NOMO-1 treated with dmso at 0.1 percent for 144 hours (cell line): ENCODE data around the gene GNAQ.

Source experiments
- DNase-seq: peaks from one replicate; lab custom pipeline; 2025; ENCODE audit not compliant: unreplicated experiment; lab: John Stamatoyannopoulos, UW

Gene GNAQ

DNA sequence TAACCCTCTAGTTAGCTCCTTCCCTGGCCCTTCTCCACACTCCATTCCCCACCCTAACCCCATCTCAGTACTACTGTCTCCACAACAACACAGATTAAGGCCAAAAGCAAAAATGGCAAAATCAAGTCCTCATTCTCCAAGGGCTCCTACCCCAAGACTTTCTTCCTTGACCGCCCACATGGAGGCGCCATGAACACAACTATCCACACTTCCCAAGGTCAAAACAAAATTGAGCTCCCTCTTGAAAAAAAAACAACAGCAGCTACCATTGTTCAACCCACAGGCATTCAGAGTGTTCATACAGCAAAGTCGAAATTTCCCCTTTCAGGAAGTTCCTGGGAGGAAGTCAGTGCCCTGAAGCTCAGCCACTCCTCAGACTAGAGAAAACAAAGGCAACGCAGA is 54.4 kb downstream of the GNAQ start:
- DNase-seq = peak; percentile 47

DNA sequence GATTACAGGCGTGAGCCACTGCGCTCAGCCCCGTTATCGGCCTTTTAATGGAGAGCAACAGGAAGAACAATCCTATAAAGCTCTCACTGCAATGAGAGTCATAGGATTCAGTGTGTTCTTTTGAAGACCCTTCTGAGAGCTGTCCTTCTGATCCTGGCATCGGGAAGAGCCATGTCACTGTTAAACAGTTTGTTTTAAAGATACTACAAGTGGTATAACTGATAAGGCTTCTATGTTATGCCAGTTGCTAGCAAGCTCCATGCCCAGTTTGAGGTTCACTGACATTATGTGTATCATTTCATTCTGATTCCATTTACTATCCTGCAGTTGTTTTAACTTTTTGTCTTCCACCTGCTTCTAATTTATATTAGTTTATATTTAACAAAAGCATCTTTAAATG is 55.8 kb downstream of the GNAQ start:
- no peak for DNase-seq

DNA sequence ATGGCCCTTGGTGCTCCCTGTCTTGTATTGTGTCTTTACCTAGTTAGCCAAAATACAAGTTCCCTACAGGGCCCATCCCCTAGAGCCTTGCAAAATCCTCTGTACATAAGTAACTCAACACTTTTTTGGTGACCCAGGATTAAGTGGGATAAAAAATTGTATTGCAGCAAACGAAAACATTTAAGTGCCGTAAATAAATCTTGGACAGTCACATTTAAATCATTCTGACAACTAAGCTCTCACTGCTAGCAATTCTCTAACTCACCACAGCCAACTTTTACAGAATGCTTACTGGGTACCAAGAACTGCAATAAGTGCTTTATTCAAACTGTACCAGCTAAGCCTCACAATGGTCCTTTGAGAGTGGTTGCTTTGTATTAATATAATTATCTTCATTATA is 56.6 kb downstream of the GNAQ start:
- DNase-seq = no peak

DNA sequence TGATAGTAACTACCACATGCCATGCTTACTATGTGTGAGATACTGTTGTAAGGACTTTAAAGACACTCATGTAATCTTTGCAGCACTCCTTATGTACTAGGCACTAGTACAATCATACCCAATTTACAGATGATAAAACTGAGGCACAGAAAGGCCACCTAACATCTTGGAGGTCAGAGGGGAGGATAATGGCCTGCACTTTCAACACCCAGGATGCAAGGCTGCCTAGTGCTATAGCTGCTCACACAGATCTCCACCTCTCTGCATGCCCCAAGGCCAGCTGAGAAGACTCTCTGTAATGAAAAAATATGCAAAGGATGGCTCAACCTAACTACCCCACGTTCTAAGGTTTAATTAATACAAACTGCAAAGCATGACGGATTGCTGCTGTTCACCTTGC is 57.2 kb downstream of the GNAQ start:
- no peak for DNase-seq

DNA sequence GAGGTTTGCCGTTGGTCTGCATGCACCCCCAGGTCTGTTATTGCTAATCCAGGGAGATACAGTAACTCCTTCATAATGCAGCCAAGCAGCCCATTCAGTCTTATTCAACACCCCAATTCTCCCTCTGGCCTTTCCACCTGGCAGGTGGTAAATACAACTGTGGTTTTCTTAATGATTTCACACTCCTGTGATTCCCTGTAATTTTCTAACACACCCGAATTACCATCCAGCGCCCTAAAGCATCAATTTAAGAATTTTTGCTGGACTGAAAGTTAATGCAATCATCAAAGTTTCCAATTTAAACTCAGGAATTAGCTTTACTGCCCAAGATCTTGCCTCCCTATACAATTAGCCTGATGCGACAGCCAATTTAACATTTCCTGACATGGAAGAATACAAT is 62.5 kb downstream of the GNAQ start:
- DNase-seq = no peak

DNA sequence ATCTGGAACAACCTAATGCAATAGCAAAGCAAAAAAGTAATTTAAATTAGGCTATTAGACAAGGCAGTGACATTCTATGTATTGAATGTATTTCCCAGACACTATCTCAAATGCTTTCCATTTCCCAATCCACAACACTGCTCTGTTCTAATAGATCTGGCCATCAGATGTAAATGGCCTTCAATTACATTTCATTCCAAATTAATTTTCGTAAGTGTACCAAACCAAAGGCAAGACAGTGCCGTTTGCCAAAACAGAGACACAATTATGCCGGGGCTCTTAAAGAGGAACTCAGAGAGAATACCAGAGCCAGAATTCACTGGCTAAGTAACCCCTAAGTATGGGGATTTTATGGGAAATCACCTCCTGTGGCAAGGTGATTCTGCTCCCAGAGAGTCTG is 63.1 kb downstream of the GNAQ start:
- no peak for DNase-seq

DNA sequence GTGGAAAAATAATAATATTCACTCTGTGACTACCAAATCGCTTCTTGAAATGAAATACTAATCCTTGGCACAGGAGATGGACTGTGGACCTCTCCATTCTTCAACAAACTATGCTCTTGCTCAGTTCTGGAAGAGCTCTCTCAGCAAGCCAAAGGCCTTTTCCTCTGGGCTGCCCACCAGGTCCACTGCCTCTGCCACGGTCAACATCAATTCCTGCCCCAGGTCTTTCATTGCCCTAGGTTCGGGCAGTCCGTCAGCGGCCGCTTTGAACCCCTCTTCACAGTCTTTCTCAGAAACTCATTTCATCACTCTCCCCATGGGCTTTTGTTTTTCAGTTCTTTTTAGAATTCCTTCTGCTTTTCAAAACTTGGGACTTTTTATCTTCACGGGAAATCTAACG is 64.9 kb downstream of the GNAQ start:
- DNase-seq = no peak

DNA sequence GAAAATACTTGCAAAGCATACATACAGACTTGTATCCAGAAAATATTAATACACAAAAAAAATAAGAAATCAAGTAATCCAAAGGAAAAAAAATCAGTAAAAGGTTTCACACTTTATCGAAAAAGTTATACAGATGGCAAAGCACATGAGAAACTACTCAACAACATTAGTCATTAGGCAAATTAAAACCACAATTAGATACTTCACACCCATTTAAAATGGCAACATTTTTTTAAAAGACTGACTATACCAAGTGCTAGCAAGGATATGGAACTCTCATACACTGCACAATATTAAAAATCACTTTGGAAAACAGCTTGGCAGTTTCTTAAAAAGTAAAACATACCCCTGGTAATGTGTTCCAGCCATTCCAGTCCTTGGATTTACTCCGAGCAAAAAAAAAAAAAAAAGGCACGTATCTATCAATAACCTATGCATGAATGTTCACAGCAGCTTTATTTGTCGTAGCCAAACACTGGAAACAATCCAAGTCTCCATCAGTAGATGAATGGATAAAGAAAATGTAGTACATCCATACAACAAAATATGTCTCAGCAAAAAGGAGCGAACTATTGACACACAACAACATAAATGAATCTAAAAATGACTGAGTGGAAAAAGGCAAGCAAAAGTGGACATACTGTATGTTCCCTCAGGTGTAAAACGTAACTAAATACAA is 66.0 kb downstream of the GNAQ start:
- DNase-seq = no peak

DNA sequence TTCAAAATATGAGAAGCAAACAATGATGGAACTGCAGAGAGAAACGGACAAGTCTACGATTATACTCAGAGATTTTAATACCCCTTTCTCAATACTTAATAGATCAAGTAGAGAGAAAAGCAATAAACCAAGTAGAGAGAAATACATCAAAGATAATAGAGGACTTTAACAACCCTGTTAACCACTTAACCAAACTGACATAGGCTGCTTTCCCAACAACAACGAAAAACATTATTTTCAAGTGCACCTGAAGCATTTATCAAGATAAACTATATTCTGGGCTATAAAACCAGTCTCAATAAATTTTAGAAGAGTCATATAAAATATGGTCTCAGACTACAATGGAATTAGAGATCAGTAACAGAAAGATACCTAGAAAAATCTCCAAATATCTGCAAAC is 67.4 kb downstream of the GNAQ start:
- no peak for DNase-seq

DNA sequence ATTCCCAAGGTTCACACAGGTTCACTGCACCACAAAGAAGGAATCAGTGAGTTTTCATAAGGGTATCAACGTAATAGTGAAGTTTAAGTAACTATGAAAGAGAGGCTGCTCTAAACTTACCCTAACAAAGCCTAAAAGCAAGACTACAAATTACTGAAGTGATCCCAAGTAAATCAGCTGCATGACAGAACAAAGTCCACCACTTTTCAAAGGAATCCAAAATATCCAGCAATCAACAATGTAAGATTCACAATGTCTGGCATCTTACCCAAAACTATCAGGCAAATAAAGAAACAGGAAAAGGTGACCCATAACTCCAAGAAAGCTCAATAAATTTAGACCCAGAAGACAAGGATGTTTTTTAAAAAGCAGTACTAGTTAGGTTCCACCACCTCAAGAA is 70.1 kb downstream of the GNAQ start:
- no peak for DNase-seq

DNA sequence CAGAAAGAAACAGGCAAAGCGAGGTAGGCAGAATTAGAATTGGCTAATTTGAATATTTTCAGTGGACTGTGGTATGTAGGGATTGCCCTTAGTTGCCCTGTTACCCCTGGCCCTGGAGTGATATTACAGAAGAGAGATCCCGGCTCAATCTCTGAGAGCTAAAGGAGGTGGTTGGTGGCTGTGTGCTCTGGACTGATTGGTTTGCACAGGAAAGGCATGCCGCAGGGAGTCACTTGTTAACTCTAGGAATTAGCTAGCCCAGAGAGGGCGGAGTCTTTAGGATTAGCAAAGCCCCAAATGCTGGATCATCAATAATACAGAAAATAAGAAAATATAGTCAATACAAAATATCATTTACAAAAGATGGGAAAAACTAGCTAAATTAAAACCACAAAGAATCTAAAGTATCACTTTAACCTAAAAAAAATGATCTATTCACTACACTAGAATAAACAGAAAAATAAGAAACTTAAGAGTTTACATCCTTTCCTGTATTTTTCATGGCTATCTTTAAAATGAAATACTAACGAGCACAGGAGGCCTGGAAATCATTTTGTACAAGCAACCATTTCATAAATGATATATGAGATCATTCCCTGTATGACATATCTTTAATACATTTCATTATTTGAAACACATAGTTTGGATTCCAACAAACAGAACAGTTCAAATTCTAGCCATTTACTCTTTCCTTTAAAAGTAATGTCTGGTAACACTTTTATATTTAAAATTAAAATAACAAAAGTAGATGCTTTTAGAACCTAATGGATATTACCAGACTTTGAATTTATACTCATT is 71.1 kb downstream of the GNAQ start:
- no peak for DNase-seq

DNA sequence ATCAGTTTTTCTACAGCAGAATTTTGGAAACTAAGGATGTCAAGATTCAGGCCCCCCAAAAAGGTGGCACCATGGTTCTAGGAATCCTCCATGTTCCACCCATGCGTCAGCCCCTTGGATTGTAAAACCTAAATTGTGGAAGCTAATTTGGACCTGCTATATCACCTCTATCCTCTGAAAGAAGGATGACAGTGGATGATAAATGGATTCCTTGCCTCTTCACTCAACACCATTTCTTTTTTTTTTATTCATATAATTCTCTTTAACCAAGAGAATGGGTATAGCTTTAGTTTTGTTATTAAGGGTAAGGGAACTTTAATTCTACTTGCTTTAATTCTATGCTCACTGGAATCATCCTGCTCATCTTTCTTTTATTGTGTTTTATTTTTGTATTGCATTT is 71.8 kb downstream of the GNAQ start:
- no peak for DNase-seq

DNA sequence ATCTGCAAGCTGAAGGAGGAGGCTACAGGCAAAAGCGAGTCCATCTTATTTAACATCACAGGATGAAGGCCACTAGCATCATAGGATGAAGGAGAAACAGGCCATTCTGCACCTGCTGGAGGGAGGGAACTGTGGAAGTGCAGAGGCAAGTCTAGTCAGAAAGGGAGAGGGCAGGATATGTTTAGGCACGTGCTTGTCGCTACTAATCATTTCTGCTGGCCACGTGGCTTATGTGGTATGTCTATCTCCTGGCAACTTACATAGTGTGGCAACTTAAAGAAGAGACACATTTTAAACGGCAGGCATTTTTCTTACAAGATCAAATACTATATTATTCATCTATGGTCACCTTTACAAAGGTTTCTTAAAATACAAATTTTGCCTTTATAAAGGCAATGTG is 74.0 kb downstream of the GNAQ start:
- DNase-seq = no peak

DNA sequence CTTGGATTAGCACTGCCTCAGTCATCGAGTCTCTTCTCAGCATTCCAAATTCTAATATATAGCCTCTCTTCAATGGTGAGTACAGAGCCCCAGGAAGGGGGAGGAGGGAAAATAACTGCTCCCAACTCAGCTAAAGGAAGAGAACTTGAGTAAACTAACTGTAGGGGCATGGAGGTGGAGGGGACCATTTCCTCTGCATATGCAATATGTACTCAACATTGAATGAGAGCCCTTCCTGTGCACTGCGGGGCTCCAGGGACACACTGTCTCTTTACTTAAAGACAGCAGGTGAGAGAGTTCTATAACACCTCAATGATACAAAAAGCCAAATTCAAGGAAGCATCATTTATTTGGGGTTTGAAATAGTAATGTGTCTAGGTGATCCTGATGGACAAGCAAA is 75.1 kb downstream of the GNAQ start:
- DNase-seq = no peak

DNA sequence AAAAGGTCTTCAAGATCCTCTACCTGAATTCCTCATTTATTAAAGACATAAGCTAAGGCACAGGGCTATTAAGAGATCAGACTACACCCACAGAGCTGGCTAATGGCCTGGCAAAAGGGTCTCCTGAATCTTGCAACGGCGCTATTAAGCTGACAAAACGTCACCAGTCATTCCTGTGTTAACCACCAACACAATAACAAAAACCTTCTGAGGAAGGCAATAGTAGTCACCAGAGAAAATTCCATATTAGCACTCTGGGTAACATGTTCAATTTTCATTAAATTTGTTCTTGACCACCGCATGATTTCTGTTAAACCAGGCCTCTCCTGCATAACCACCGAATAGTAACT is 77.0 kb downstream of the GNAQ start:
- no peak for DNase-seq

DNA sequence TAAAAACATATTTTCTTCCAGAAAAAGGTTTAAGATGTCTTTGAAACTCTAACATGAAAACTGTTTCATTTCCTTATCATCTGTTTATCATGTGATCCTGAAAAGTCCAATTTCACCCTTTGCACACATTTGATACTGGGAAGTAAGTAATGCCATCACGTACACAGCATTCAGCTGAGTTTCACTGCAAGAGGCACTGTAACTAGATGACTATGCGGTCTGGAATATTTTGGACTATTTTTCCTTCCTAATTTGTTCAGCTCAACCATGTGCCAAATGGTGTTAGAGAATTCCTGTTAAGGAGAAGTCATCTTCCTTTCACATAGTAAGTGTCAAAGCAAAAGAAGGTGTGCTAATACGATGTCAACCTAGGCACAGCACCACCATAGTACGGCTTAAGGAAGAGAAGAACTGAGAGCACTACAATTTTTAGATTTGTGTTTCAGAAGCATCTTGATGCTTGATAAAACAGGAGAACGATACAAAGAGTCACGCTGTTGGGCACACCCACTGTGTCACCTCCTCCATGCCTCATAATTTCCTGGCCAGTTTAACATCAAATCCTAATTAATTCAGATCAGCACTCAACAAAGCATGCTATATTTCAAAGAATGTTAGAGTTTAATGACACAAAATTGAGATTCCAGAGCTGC is 77.5 kb downstream of the GNAQ start:
- DNase-seq = no peak

DNA sequence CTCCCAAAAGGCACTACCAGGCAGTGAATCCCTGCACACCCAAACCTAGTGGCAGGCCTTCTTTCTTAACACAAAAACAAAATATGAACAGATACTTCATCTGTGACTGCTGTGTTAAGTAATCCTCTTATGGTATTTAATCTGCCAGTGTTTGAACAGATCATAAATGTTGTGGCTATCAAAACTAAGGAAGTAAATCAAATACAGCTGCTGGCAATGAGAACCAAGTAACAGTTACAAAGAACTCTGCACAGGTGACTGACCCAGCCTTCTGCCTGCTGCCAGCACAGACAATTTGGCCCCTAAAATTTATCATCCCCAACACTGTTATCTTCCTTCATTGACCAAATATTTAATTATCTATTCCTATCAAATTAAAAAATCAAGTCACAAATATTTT is 78.0 kb downstream of the GNAQ start:
- DNase-seq = no peak

DNA sequence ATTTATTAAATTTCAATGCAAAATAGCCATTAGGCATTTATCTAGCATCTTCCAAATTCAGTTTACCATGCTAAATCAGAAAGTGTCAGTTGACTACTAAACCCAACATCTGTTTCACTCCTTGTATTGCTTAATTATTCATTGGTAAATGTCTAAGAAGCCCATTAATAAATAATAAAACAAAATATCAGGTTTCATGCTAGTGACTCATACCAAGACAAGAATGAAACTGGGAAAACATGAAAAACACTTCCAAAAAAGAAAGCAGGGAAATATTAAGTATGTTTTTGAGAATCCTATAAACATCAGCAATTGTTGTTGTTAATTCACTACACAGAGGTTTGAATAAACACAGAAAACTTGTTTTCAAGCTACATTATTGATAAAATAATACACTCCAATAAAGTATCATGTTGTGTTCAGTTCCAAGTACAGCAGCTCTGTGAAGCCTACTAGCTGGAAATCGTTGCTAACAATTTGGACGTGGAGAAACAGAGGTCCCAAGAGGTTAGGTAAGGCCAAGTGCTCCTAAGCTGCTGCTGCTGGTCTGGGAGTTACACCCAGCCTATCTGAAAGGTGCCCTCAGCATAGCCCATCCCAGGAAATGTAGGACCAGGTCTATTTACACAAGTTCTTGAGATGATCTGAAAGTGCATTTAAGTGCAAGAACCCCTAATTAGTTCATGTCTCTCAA is 78.8 kb downstream of the GNAQ start:
- no peak for DNase-seq

DNA sequence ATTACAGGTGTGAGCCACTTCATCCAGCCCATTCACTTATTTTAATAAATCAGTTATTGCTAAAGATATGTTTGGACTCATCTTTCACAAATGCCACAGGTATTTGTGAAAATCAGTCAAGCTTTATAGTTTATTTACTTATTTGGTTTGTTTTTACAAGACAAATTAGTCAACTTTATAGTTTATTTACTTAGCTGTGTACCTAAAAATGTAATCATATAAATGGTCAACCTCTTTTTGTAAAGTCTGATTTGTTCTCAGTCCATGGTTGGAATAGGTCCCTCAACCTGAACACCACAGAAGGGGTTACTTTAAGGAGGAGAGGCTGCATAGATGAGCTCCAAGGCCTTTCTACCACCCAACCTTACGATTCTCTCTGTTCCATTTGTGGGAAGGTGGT is 80.2 kb downstream of the GNAQ start:
- DNase-seq = no peak

DNA sequence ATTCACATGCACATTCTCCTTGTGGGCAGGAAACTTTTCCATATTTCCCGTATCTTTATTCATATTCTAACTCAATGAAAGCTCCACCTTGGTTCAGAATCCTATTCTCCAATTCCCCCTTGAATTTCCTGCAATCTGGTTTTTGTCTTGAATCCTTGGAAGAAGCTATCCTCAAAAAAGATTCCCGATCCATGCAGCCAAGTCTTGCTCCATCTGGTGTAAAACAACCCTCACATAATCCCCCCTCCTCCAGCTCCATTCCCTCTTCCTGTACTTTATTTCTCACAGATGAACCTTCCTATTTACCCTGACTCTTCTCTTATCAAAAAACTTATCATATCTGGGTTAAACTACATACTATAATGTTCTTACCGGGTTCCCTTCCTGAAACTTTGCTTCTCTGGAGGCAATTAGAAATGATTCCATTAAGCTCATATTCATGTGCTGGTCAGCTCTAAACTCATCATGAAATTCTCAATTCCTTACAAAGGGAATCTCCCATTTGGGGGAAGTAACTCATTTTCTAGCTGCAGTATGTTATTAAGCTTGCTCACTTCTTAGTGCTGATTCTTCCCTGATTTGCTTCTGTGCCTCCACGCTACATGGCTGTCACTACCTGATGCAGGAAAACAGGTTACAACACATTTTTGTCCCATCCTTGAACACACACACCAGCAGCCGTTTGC is 81.7 kb downstream of the GNAQ start:
- no peak for DNase-seq

DNA sequence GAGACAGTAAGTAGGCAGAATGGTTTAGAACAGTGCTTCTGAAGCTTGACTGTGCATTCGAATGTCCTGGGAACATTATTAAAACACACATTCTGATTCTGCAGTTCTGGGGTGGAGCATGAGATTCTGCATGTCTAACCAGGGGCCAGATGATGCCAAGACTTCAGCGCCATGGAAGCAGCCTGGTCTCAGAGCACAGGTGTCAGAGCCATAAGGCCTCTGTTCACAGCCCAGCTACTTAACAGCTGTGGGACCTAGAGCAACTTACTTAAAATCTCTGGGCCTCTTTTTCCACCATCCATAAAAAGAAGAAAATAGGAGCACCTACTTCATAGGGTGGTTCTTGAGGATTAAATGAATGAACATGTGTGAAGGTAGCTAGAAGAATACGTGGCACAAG is 84.0 kb downstream of the GNAQ start:
- DNase-seq = no peak
